Hepatocyte (in vitro differentiated cells): ENCODE results near the gene SAMD4A. TPM values are rescaled to one million over a fixed set of nuclear protein-coding genes. Genes with fewer than 3 reads are reported as not detected.
"Not testable (repeated sequence)": the region's sequence is repeated elsewhere in the genome, so short reads cannot be mapped to it uniquely, and the experiment has no call there.

ENCODE experiments used
- DNase-seq: peaks from one replicate; pipeline ENCODE4 v3.0.0-alpha.2; 2016; ENCODE audit warnings: low spot score
- H2AFZ ChIP-seq: fragments of 200-600 bp; sonication (generic); 2 replicates; pipeline ENCODE4 v1.6.0; 2016; ENCODE audit warnings: antibody characterized with exemption, mild to moderate bottlenecking
- H3K27ac ChIP-seq: fragments of 200-600 bp; sonication (generic); 2 replicates; pipeline ENCODE4 v1.5.1; 2016; ENCODE audit warnings: mild to moderate bottlenecking
- H3K27me3 ChIP-seq: fragments of 200-600 bp; sonication (generic); 2 replicates; pipeline ENCODE4 v1.6.1; 2016
- H3K36me3 ChIP-seq: fragments of 200-600 bp; sonication (generic); replicated peaks from 2 replicates; pipeline ENCODE4 v1.5.1; 2016; ENCODE audit warnings: low read depth; ENCODE audit not compliant: insufficient read depth
- H3K4me1 ChIP-seq: fragments of 200-600 bp; sonication (generic); 2 replicates; pipeline ENCODE4 v1.5.1; 2016; ENCODE audit warnings: mild to moderate bottlenecking, moderate library complexity; ENCODE audit not compliant: insufficient read depth
- H3K4me2 ChIP-seq: fragments of 200-600 bp; sonication (generic); 2 replicates; pipeline ENCODE4 v1.6.0; 2016
- H3K4me3 ChIP-seq: fragments of 200-600 bp; sonication (generic); 2 replicates; pipeline ENCODE4 v1.5.1; 2016; ENCODE audit warnings: mild to moderate bottlenecking
- H3K79me2 ChIP-seq: fragments of 200-600 bp; sonication (generic); 2 replicates; pipeline ENCODE4 v1.6.0; 2017; ENCODE audit warnings: mild to moderate bottlenecking
- H3K9me2 ChIP-seq: fragments of 200-600 bp; sonication (generic); replicated peaks from 2 replicates; pipeline ENCODE4 v1.6.0; 2017; ENCODE audit warnings: mild to moderate bottlenecking; ENCODE audit not compliant: insufficient read depth
- H3K9me3 ChIP-seq: fragments of 200-600 bp; sonication (generic); 2 replicates; pipeline ENCODE4 v1.5.1; 2016; ENCODE audit warnings: low read depth, mild to moderate bottlenecking
- H4K20me1 ChIP-seq: fragments of 200-600 bp; sonication (generic); 2 replicates; pipeline ENCODE4 v1.6.0; 2016; ENCODE audit warnings: mild to moderate bottlenecking; ENCODE audit not compliant: insufficient read depth, poor library complexity, severe bottlenecking
- CTCF ChIP-seq: fragments of 200-600 bp; sonication (generic); IDR thresholded peaks from 2 replicates; pipeline ENCODE4 v1.5.1; 2016; ENCODE audit warnings: antibody characterized with exemption, mild to moderate bottlenecking; ENCODE audit not compliant: poor library complexity
- EZH2 ChIP-seq: fragments of 200-600 bp; sonication (generic); IDR thresholded peaks from 2 replicates; pipeline ENCODE4 v1.6.1; 2016; ENCODE audit warnings: antibody characterized with exemption, mild to moderate bottlenecking, borderline replicate concordance
- EZH2phosphoT487 ChIP-seq: fragments of 200-600 bp; sonication (generic); IDR thresholded peaks from one replicate; pipeline ENCODE4 v1.6.1; 2018; ENCODE audit warnings: antibody characterized with exemption, mild to moderate bottlenecking, low read depth, moderate library complexity; ENCODE audit not compliant: unreplicated experiment, severe bottlenecking
- WGBS: methylation state at CpG from one replicate; pipeline ENCODE4 v1.1.6; 2016; ENCODE audit warnings: low lambda C conversion rate; ENCODE audit errors: missing lambda C conversion rate; 5-methylcytosine and 5-hydroxymethylcytosine counted together
- polyA plus RNA-seq: library from polyadenylated mRNA; unstranded; fragments of >200 nt; fragmentation: Nextera tagmentation; extraction: Ambion mirVana; gene quantifications from 2 replicates; pipeline ENCODE4 v1.2.1, GENCODE V29; 2016
- total RNA-seq: library from RNA; depleted of rRNA; stranded (reverse); fragments of >200 nt; gene quantifications from 2 replicates; pipeline ENCODE4 v1.2.3, GENCODE V29; 2014

The SAMD4A gene
- total and polyA plus RNA-seq, 2 experiments from 2014 or later = 10.5 to 15.7 TPM

- DNase-seq, H3K36me3 ChIP-seq, H3K9me3 ChIP-seq, H3K9me2 ChIP-seq, H3K4me3 ChIP-seq, H3K4me2 ChIP-seq, H2AFZ ChIP-seq, H3K4me1 ChIP-seq, H3K27ac ChIP-seq, H4K20me1 ChIP-seq, H3K27me3 ChIP-seq, H3K79me2 ChIP-seq: not testable (repeated sequence)
- WGBS = 91% methylated on average over 3 of the region's 3 CpGs
Observed at GRCh38 chr14:54753396-54753795, 186.5 kb downstream of the SAMD4A start.

GRCh38 chr14:54754116-54754622 is 187.2 kb downstream of the SAMD4A start:
- DNase-seq = no peak
- Histone ChIP-seq H4K20me1 (no peaks in the 10 kb centered on the region), H3K4me3 (no peak overlapping the region), H2AFZ (no peak overlapping the region), H3K9me2 (no peaks in the 10 kb centered on the region), H3K9me3 (no peaks in the 10 kb centered on the region), H3K27me3 (no peaks in the 10 kb centered on the region), H3K4me2 (no peak overlapping the region), H3K79me2 (no peaks in the 10 kb centered on the region), H3K4me1 (no peaks in the 10 kb centered on the region), H3K36me3 (no peaks in the 10 kb centered on the region), H3K27ac (no peak overlapping the region)
- 93% methylated on average over 6 of the region's 6 CpGs for WGBS
- no peak for TF ChIP-seq EZH2phosphoT487
- no peak for TF ChIP-seq EZH2
- TF ChIP-seq CTCF = no peak

GRCh38 chr14:54754623-54755386 is 187.9 kb downstream of the SAMD4A start:
- Histone ChIP-seq H3K9me2 (no peaks in the 10 kb centered on the region), H2AFZ (no peak overlapping the region), H3K4me2 (no peak overlapping the region), H3K27me3 (no peaks in the 10 kb centered on the region), H3K36me3 (no peaks in the 10 kb centered on the region), H3K79me2 (no peaks in the 10 kb centered on the region), H3K27ac (no peak overlapping the region), H3K4me3 (no peak overlapping the region), H3K4me1 (no peaks in the 10 kb centered on the region), H4K20me1 (no peaks in the 10 kb centered on the region), H3K9me3 (no peaks in the 10 kb centered on the region)
- no peak for TF ChIP-seq EZH2phosphoT487
- no peak for TF ChIP-seq EZH2
- no peak for TF ChIP-seq CTCF
- peak; percentile 24 for DNase-seq
- 85% methylated on average over 11 of the region's 11 CpGs for WGBS

GRCh38 chr14:54756656-54757392 is 189.9 kb downstream of the SAMD4A start:
- DNase-seq = no peak
- no peak overlapping the region for H3K4me3 ChIP-seq
- no peaks in the 10 kb centered on the region for H4K20me1 ChIP-seq
- no peak overlapping the region for H3K27ac ChIP-seq
- WGBS = 98% methylated on average over 3 of the region's 3 CpGs
- H3K9me2 ChIP-seq = no peaks in the 10 kb centered on the region
- no peaks in the 10 kb centered on the region for H3K9me3 ChIP-seq
- H3K4me2 ChIP-seq = no peak overlapping the region
- no peaks in the 10 kb centered on the region for H3K79me2 ChIP-seq
- H3K4me1 ChIP-seq = no peaks in the 10 kb centered on the region
- H3K27me3 ChIP-seq = no peaks in the 10 kb centered on the region
- no peak overlapping the region for H2AFZ ChIP-seq
- TF ChIP-seq CTCF (no peak), EZH2phosphoT487 (no peak), EZH2 (no peak)
- no peaks in the 10 kb centered on the region for H3K36me3 ChIP-seq
